ENCODE results near the gene VHLL. TPM values are rescaled to one million over a fixed set of nuclear protein-coding genes. Genes with fewer than 3 reads are reported as not detected.

VHLL gene
- total RNA-seq, 2 experiments from 2014 or later = 0.43 TPM; not detected in 1

DNA sequence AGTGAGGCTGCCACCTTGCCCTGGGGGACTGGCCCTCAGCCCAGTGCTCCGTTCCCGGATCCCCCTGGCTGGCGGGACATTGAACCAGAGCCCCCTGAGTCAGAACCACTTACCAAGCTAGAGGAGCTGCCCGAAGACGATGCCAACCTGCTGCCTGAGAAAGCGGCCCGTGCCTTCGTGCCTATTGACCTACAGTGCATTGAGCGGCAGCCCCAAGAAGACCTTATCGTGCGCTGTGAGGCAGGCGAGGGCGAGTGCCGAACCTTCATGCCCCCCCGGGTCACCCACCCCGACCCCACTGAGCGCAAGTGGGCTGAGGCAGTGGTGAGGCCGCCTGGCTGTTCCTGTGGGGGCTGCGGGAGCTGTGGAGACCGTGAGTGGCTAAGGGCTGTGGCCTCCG, 13.7 kb downstream of the VHLL start:
- H3K9me3 Mint-ChIP-seq = no peaks in the 10 kb centered on the region
- DNase-seq (no peak), ATAC-seq (no peak)
- intact Hi-C loops (cut with micrococcal nuclease) = no loop called here
- peaks cover 15% of the 10 kb centered on the region for H3K36me3 Mint-ChIP-seq (ENCODE audit: low read depth)
- no peak overlapping the region for H3K4me3 Mint-ChIP-seq
- no peak overlapping the region for H3K27ac Mint-ChIP-seq
- CTCF ChIA-PET = interaction anchor here (1.3 kb wide), 1 partner anchor 34 kb away, joined by 3 read pairs; no protein-coding TSS in a partner anchor
- peaks cover 24% of the 10 kb centered on the region for H3K4me1 Mint-ChIP-seq (ENCODE audit: low read depth)
- TF ChIP-seq, protein P1, sequence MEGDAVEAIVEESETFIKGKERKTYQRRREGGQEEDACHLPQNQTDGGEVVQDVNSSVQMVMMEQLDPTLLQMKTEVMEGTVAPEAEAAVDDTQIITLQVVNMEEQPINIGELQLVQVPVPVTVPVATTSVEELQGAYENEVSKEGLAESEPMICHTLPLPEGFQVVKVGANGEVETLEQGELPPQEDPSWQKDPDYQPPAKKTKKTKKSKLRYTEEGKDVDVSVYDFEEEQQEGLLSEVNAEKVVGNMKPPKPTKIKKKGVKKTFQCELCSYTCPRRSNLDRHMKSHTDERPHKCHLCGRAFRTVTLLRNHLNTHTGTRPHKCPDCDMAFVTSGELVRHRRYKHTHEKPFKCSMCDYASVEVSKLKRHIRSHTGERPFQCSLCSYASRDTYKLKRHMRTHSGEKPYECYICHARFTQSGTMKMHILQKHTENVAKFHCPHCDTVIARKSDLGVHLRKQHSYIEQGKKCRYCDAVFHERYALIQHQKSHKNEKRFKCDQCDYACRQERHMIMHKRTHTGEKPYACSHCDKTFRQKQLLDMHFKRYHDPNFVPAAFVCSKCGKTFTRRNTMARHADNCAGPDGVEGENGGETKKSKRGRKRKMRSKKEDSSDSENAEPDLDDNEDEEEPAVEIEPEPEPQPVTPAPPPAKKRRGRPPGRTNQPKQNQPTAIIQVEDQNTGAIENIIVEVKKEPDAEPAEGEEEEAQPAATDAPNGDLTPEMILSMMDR (IDR thresholded peaks at IDR 0.05) = no peak
- no peaks in the 10 kb centered on the region for H3K27me3 Mint-ChIP-seq
- POLR2A ChIA-PET = interaction anchor here (1.6 kb wide), 1 partner anchor 8 kb away, joined by 7 read pairs; no protein-coding TSS in a partner anchor

DNA sequence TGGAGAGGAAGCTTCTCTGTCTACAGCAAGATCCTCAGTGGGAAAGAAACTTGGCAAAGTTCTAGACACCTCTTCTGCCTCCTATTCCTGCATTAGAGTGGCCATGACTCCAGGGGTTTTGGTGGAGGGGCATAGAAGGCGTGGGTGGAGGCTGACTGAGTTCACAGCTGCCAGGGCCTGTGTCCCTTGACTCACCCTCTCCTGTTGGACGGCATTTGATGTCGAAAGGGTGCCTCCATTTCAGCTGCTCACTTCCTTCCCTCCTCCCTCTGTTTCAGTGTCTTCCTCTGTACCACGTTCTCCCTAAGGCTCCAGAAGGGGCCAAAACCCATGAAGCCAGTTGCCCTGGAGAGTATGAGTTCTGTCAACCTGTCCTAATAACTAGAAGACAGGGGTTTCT, 14.3 kb downstream of the VHLL start:
- H3K4me1 Mint-ChIP-seq (ENCODE audit: low read depth) = peaks cover 30% of the 10 kb centered on the region
- DNase-seq (no peak), ATAC-seq (no peak)
- no peaks in the 10 kb centered on the region for H3K9me3 Mint-ChIP-seq
- H3K36me3 Mint-ChIP-seq (ENCODE audit: low read depth) = peaks cover 20% of the 10 kb centered on the region
- TF ChIP-seq, protein P1 (IDR thresholded peaks at IDR 0.05) = no peak
- H3K4me3 Mint-ChIP-seq = no peak overlapping the region
- ChIA-PET CTCF (interaction anchor here (1.3 to 6.1 kb wide), 3 partner anchors 35 to 52 kb away, joined by 3 to 24 read pairs (median 4); partner anchors contain the start of gene CCT3), POLR2A (interaction anchor here (0.9 to 5.1 kb wide), 7 partner anchors 9 to 148 kb away, joined by 3 to 50 read pairs (median 5); no protein-coding TSS in a partner anchor)
- H3K27me3 Mint-ChIP-seq = no peaks in the 10 kb centered on the region
- peak overlapping the region; percentile 25 for H3K27ac Mint-ChIP-seq
- intact Hi-C loops (cut with micrococcal nuclease) = no loop called here

DNA sequence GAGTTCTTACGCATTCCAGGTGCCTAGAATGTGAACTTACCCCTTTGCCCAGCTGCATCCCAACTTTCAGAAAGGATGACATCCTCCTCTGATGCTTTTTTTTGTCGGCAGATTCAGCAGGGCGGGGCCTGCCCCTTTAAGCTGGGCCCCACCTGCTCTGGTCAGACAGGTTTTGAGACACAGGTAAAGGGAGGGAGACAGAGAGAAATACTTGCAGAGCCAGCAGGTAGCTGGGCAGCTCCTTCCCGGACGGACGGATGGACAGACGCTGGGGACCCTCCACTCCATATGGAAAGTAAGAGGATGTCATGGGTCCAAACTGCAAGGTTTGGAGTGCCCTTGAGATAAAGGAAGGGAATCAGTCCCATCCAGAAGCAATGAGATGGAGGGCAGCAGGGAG, 15.0 kb downstream of the VHLL start, which contains the start of gene TMEM79:
TSS of gene TMEM79 (plus strand) at position 214 of the 400 bp plus-strand sequence. CDS start 902 bp downstream, outside the sequence.
- peaks cover 32% of the 10 kb centered on the region for H3K4me1 Mint-ChIP-seq (ENCODE audit: low read depth)
- H3K27ac Mint-ChIP-seq = peak within 1 kb of the TSS; percentile 94
- ChIA-PET CTCF (interaction anchor here (1.3 to 6.1 kb wide), 8 partner anchors 11 to 142 kb away, joined by 3 to 24 read pairs (median 4); partner anchors contain the start of genes CCT3 and GLMP), POLR2A (interaction anchor here (0.7 to 5.1 kb wide), 13 partner anchors 9 to 468 kb away, joined by 3 to 50 read pairs (median 5); partner anchors contain the start of genes CCT3 and TSACC)
- H3K27me3 Mint-ChIP-seq = no peaks in the 10 kb centered on the region
- DNase-seq (no peak), ATAC-seq (no peak)
- peaks cover 22% of the 10 kb centered on the region for H3K36me3 Mint-ChIP-seq (ENCODE audit: low read depth)
- intact Hi-C loops (cut with micrococcal nuclease) = no loop called here
- H3K4me3 Mint-ChIP-seq = peak within 1 kb of the TSS; percentile 99
- TF ChIP-seq, protein P1 (IDR thresholded peaks at IDR 0.05) = no peak
- H3K9me3 Mint-ChIP-seq = no peaks in the 10 kb centered on the region

DNA sequence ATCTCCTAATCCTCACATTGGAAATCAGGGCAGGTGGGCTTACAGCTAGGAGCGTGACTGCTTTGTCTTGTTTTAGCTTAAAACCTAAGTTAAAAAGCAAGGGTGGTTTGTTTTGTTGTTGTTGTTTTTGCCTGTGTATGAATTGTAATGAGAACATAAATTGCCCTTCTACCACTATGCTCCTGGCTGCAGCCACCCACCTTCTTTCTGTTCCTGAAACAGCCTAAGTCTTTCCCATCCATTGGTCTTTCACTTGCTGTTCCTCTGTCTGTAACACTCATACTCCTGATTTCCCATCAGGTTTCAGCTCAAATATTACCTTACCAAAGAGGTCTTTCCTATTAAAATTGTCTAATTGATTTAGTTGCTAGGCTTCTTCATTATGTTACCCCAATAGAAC, 15.6 kb downstream of the VHLL start:
- ChIA-PET CTCF (interaction anchor here (0.8 to 6.1 kb wide), 15 partner anchors 11 to 193 kb away, joined by 3 to 37 read pairs (median 5); partner anchors contain the start of genes CCT3, GLMP and PAQR6), POLR2A (interaction anchor here (0.7 to 5.1 kb wide), 20 partner anchors 9 to 469 kb away, joined by 3 to 50 read pairs (median 5); partner anchors contain the start of genes ARHGEF2, CCT3, PMF1 and TSACC)
- no peak for ATAC-seq
- Mint-ChIP-seq H3K4me3 (peak overlapping the region; percentile 99), H3K4me1 (ENCODE audit: low read depth) (peaks cover 32% of the 10 kb centered on the region), H3K36me3 (ENCODE audit: low read depth) (peaks cover 22% of the 10 kb centered on the region), H3K27me3 (no peaks in the 10 kb centered on the region), H3K27ac (peak overlapping the region; percentile 94), H3K9me3 (no peaks in the 10 kb centered on the region)
- TF ChIP-seq, protein P1 (IDR thresholded peaks at IDR 0.05) = no peak
- intact Hi-C loops (cut with micrococcal nuclease) = no loop called here
- DNase-seq = no peak

Measured in activated CD8-positive, alpha-beta T cell treated with anti-CD3 and anti-CD28 coated beads for 36 hours (primary cell).